ENCODE data around the gene GRAMD1B. TPM values are rescaled to one million over a fixed set of nuclear protein-coding genes. Genes with fewer than 3 reads are reported as not detected.

GRAMD1B gene
- 27.8 to 40.2 TPM (median 37.0 TPM) in 5 replicates for total RNA-seq (2022; extraction: Qiagen RNA extraction; ENCODE audit: low read depth)

DNA sequence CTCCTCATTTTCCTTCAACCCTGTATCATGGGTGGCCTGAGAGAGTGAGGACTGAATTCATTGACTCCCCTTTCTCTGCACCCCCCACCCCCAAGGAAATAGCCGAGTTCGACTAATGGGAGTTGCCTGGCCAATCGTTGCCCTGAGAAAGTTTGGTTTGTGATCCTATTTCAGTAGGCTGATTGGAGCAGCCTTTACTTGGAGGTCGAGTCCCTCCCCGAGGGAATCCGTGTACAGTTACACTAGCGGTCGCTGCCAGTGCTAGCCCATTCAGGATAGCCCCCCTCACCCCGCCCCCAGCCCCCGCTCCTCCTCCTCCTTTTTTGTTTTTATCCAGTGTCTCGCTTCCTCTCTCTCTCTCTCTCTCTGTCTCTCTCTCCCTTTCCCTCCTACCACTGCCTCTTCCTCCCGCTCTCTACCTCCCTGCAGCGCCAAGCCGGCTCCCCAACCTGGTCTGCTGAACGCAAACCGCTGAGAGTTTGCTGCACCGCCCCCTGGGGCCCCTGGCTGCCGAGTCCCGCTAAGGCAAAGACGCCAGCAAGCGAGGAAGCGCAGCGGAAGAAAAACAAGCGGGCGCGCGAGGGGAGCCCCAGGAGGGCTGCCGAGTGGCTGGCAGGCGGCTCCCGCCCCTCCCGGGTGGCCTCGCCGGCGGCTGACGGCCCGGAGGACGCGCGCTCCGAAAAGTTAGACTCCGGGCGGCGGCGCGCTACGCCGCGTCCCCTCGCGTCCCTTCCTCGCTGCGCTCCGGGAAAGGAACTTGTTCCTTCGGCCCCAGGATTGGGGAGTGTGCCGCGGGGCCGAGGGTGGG lies at the start of gene GRAMD1B:
Gene GRAMD1B, plus strand, starts transcription at position 357 of the 808 bp plus-strand sequence. CDS start 524 bp downstream, outside the sequence.

GRCh38 chr11:123654566-123655081 lies 224.6 kb downstream of the GRAMD1B start, which contains the start of gene SCN3B:
SCN3B (minus strand) TSS chr11:123654624; CDS start chr11:123653801, 823 bp downstream.

Other genes with a start within 250 kb of the GRAMD1B start
- 16.6 to 22.6 TPM (median 19.7 TPM) in 5 replicates for gene CLMP, start 235.0 kb upstream of the GRAMD1B start, total RNA-seq (2022; extraction: Qiagen RNA extraction; ENCODE audit: low read depth)
- 0.10 to 0.22 TPM (median 0.13 TPM) in 5 replicates for gene SCN3B, start 224.4 kb downstream of the GRAMD1B start, total RNA-seq (2022; extraction: Qiagen RNA extraction; ENCODE audit: low read depth)

Measured in A549 treated with GW870086 at 1 μM for 4 hours (cell line).